ENCODE data around the gene WDR88. TPM values are rescaled to one million over a fixed set of nuclear protein-coding genes. Genes with fewer than 3 reads are reported as not detected.

The WDR88 gene
- total RNA-seq, 2 donors from 2014 or later, result not detected

DNA sequence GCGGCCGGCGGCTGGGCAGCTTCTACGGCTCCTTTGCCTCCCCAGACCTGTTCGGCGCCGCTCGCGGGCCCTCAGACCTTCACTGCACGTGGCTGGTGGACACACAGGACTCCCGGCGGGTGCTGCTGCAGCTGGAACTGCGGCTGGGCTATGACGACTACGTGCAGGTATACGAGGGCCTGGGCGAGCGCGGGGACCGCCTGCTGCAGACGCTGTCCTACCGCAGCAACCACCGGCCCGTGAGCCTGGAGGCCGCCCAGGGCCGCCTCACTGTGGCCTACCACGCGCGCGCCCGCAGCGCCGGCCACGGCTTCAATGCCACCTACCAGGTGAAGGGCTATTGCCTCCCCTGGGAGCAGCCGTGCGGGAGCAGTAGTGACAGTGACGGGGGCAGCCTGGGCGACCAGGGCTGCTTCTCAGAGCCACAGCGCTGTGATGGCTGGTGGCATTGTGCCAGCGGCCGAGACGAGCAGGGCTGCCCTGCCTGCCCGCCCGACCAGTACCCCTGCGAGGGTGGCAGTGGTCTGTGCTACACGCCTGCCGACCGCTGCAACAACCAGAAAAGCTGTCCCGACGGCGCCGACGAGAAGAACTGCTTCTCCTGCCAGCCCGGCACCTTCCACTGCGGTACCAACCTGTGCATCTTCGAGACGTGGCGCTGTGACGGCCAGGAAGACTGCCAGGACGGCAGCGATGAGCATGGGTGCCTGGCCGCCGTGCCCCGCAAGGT lies 73.8 kb downstream of the WDR88 start:
- H3K4me3 ChIP-seq (ENCODE audit: low read length), result no peak overlapping the region
- no peak overlapping the region for H3K27ac ChIP-seq (ENCODE audit: low read depth, low read length)
- Mint-ChIP-seq H3K9me3 (no peaks in the 10 kb centered on the region), H3K4me3 (no peak overlapping the region), H3K27ac (no peak overlapping the region), H3K27me3 (ENCODE audit: insufficient read depth) (no peaks in the 10 kb centered on the region), H3K4me1 (no peaks in the 10 kb centered on the region), H3K36me3 (ENCODE audit: low read depth) (peaks cover 9% of the 10 kb centered on the region)
- H3K9ac ChIP-seq (ENCODE audit: extremely low read depth, low read length, poor library complexity, severe bottlenecking), result no peak overlapping the region
- WGBS, 2 experiments (ENCODE audit: insufficient coverage in 1 of 2, insufficient read length in 1 of 2), result 93 to 98% methylated on average over 47 to 64 of the region's 64 CpGs
- no peaks in the 10 kb centered on the region for H3K4me1 ChIP-seq (ENCODE audit: control insufficient read depth, insufficient read depth, low read length)
- peaks cover 5% of the 10 kb centered on the region for H3K36me3 ChIP-seq (ENCODE audit: control insufficient read depth, insufficient read depth, low read length)
- H3K9me3 ChIP-seq (ENCODE audit: control insufficient read depth, low read length), result no peaks in the 10 kb centered on the region
- DNase-seq, result no peak
- no peaks in the 10 kb centered on the region for H3K27me3 ChIP-seq (ENCODE audit: control insufficient read depth, insufficient read depth, low read length, poor library complexity, severe bottlenecking)
- TF ChIP-seq, protein P1, sequence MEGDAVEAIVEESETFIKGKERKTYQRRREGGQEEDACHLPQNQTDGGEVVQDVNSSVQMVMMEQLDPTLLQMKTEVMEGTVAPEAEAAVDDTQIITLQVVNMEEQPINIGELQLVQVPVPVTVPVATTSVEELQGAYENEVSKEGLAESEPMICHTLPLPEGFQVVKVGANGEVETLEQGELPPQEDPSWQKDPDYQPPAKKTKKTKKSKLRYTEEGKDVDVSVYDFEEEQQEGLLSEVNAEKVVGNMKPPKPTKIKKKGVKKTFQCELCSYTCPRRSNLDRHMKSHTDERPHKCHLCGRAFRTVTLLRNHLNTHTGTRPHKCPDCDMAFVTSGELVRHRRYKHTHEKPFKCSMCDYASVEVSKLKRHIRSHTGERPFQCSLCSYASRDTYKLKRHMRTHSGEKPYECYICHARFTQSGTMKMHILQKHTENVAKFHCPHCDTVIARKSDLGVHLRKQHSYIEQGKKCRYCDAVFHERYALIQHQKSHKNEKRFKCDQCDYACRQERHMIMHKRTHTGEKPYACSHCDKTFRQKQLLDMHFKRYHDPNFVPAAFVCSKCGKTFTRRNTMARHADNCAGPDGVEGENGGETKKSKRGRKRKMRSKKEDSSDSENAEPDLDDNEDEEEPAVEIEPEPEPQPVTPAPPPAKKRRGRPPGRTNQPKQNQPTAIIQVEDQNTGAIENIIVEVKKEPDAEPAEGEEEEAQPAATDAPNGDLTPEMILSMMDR (conservative IDR thresholded peaks at IDR 0.05), result no peak

DNA sequence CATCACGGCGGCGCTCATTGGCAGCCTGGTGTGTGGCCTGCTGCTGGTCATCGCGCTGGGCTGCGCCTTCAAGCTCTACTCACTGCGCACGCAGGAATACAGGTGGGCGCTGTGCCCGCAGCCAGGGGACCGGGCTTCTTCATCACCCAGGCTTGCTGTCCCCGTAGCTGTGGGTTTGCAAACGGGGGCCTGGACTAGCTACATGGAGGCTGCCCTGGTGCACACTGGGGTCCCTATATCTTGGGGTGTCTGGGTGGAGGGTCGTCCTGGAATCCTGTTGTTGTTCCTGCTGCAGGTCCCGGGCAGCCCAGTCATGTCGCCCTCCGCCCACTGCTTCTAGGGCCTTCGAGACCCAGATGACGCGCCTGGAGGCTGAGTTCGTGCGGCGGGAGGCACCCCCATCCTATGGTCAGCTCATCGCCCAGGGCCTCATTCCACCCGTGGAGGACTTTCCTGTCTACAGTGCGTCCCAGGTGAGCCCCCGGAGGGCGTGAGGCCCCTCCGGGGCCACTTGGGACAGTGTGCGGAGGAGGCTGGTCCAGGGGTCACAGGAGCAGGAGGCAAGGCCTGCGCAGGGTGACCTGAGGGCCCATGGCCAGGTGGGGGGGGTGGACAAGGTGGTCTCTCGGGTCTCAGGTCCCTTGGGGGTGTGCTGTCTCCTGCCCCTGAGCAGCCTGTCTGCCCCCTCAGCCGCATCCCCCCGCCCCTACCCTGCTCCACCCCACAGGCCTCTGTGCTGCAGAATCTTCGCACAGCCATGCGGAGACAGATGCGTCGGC lies 74.5 kb downstream of the WDR88 start:
- WGBS, 2 experiments (ENCODE audit: insufficient coverage in 1 of 2, insufficient read length in 1 of 2), result 94 to 98% methylated on average over 25 to 38 of the region's 38 CpGs
- no peaks in the 10 kb centered on the region for H3K27me3 Mint-ChIP-seq (ENCODE audit: insufficient read depth)
- TF ChIP-seq, protein P1 (conservative IDR thresholded peaks at IDR 0.05), result no peak
- Histone ChIP-seq H3K36me3 (ENCODE audit: control insufficient read depth, insufficient read depth, low read length) (peaks cover 5% of the 10 kb centered on the region), H3K4me3 (ENCODE audit: low read length) (no peak overlapping the region), H3K9me3 (ENCODE audit: control insufficient read depth, low read length) (no peaks in the 10 kb centered on the region), H3K4me1 (ENCODE audit: control insufficient read depth, insufficient read depth, low read length) (no peaks in the 10 kb centered on the region), H3K9ac (ENCODE audit: extremely low read depth, low read length, poor library complexity, severe bottlenecking) (no peak overlapping the region), H3K27ac (ENCODE audit: low read depth, low read length) (no peak overlapping the region), H3K27me3 (ENCODE audit: control insufficient read depth, insufficient read depth, low read length, poor library complexity, severe bottlenecking) (no peaks in the 10 kb centered on the region)
- no peak overlapping the region for H3K27ac Mint-ChIP-seq
- peaks cover 9% of the 10 kb centered on the region for H3K36me3 Mint-ChIP-seq (ENCODE audit: low read depth)
- no peak for DNase-seq
- H3K4me3 Mint-ChIP-seq, result no peak overlapping the region
- H3K9me3 Mint-ChIP-seq, result no peaks in the 10 kb centered on the region
- H3K4me1 Mint-ChIP-seq, result no peaks in the 10 kb centered on the region

DNA sequence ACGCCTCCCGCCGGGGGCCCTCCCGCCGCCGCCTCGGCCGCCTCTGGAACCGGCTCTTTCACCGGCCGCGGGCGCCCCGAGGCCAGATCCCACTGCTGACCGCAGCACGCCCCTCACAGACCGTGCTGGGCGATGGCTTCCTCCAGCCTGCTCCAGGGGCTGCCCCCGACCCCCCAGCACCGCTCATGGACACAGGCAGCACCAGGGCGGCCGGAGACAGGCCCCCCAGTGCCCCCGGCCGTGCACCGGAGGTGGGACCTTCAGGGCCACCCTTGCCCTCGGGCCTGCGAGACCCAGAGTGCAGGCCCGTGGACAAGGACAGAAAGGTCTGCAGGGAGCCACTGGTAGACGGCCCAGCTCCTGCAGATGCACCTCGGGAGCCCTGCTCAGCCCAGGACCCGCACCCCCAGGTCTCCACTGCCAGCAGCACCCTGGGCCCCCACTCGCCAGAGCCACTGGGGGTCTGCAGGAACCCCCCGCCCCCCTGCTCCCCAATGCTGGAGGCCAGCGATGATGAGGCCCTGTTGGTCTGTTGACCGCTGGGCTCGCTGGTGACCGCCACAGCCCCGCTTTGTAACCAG lies 75.2 kb downstream of the WDR88 start:
- Histone ChIP-seq H3K27me3 (ENCODE audit: control insufficient read depth, insufficient read depth, low read length, poor library complexity, severe bottlenecking) (no peaks in the 10 kb centered on the region), H3K4me1 (ENCODE audit: control insufficient read depth, insufficient read depth, low read length) (no peaks in the 10 kb centered on the region), H3K36me3 (ENCODE audit: control insufficient read depth, insufficient read depth, low read length) (peaks cover 5% of the 10 kb centered on the region), H3K27ac (ENCODE audit: low read depth, low read length) (no peak overlapping the region), H3K9me3 (ENCODE audit: control insufficient read depth, low read length) (no peaks in the 10 kb centered on the region), H3K4me3 (ENCODE audit: low read length) (no peak overlapping the region), H3K9ac (ENCODE audit: extremely low read depth, low read length, poor library complexity, severe bottlenecking) (no peak overlapping the region)
- H3K9me3 Mint-ChIP-seq, result no peaks in the 10 kb centered on the region
- no peaks in the 10 kb centered on the region for H3K27me3 Mint-ChIP-seq (ENCODE audit: insufficient read depth)
- H3K4me1 Mint-ChIP-seq, result no peaks in the 10 kb centered on the region
- no peak overlapping the region for H3K4me3 Mint-ChIP-seq
- DNase-seq, result no peak
- no peak overlapping the region for H3K27ac Mint-ChIP-seq
- TF ChIP-seq, protein P1 (conservative IDR thresholded peaks at IDR 0.05), result no peak
- WGBS, 2 experiments (ENCODE audit: insufficient coverage in 1 of 2, insufficient read length in 1 of 2), result 94 to 96% methylated on average over 17 to 38 of the region's 38 CpGs
- peaks cover 9% of the 10 kb centered on the region for H3K36me3 Mint-ChIP-seq (ENCODE audit: low read depth)

All from endodermal cell (in vitro differentiated cells).